ENCODE results near the gene RPS19BP1. TPM values are rescaled to one million over a fixed set of nuclear protein-coding genes. Genes with fewer than 3 reads are reported as not detected.

Gene RPS19BP1
- total RNA-seq, 4 donors from 2014 or later = 103 to 157 (median 133) TPM

- no peak for DNase-seq (ENCODE audit: low spot score)
- TF ChIP-seq, protein P1, sequence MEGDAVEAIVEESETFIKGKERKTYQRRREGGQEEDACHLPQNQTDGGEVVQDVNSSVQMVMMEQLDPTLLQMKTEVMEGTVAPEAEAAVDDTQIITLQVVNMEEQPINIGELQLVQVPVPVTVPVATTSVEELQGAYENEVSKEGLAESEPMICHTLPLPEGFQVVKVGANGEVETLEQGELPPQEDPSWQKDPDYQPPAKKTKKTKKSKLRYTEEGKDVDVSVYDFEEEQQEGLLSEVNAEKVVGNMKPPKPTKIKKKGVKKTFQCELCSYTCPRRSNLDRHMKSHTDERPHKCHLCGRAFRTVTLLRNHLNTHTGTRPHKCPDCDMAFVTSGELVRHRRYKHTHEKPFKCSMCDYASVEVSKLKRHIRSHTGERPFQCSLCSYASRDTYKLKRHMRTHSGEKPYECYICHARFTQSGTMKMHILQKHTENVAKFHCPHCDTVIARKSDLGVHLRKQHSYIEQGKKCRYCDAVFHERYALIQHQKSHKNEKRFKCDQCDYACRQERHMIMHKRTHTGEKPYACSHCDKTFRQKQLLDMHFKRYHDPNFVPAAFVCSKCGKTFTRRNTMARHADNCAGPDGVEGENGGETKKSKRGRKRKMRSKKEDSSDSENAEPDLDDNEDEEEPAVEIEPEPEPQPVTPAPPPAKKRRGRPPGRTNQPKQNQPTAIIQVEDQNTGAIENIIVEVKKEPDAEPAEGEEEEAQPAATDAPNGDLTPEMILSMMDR (IDR thresholded peaks at IDR 0.05) = no peak
- no peak for ATAC-seq (ENCODE audit: low FRiP score)
Measured at GRCh38 chr22:39568278-39568981, 35.9 kb upstream of the RPS19BP1 start.

DNA sequence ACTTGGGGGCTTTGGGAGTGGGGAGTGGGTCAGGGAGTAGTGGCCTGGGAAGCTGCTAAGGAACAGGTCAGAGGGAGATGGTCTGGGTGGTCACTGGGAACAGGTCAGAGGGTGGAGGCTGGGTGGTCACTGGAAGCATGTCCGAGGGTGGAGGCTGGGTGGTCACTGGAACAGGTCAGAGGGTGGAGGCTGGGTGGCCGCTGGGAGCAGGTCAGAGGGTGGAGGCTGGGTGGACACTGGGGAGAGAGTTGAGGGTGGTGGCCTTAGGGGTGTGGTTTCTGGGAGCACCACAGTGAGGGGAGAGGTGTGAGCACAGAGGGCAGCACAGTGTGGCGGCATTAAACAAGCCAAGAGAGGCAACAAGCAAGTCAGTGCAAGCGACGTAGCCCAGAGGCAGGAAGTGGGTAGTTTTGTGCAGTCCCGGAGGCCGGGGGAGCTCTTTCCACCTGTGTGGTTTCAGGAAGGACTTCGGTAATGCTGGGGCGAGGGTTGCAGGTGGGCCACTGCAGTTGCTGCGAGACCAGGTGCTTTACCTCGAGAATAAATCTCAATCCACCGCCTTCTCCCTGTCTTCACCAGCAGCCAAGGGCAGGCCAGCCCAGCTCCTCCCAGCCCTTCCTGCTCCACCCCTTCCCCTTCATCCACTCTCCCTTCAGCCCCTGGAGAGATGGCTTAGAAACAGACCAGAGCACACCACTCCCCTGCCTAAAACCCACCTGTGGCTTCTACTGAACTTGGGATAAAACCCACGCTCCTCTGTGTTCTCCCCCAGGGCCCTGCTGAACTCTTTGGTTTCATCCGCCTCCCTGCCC lies 34.8 kb upstream of the RPS19BP1 start:
- TF ChIP-seq, protein P1 (IDR thresholded peaks at IDR 0.05) = no peak
- ATAC-seq (ENCODE audit: low FRiP score) (no peak), DNase-seq (ENCODE audit: low spot score) (no peak)

DNA sequence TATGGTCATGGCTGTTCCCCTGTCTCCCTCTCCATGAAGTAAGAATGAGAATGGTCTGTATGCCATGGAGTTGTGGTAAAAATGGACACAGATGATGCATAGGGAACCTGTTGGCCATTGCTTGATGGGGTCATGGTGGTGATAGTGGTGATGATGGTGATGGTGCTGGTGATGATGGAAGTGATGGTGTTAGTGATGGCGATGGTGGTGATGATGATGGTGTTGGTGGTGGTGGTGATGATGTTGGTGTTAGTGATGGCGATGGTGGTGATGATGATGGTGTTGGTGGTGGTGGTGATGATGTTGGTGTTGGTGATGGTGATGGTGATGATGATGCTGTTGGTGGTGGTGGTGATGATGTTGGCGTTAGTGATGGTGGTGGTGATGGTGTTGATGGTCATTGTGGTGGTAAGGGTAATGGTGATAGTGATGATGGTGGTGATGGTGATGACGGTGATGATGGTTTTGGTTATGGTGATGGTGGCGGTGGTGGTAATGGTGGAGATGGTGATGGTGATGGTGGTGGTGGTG lies 32.9 kb upstream of the RPS19BP1 start:
- ATAC-seq (ENCODE audit: low FRiP score) (no peak), DNase-seq (ENCODE audit: low spot score) (no peak)
- TF ChIP-seq, protein P1 (IDR thresholded peaks at IDR 0.05) = no peak

- ATAC-seq (ENCODE audit: low FRiP score) (no peak), DNase-seq (ENCODE audit: low spot score) (no peak)
- TF ChIP-seq, protein P1 (IDR thresholded peaks at IDR 0.05) = no peak
Measured at GRCh38 chr22:39563571-39564428, 31.3 kb upstream of the RPS19BP1 start.

DNA sequence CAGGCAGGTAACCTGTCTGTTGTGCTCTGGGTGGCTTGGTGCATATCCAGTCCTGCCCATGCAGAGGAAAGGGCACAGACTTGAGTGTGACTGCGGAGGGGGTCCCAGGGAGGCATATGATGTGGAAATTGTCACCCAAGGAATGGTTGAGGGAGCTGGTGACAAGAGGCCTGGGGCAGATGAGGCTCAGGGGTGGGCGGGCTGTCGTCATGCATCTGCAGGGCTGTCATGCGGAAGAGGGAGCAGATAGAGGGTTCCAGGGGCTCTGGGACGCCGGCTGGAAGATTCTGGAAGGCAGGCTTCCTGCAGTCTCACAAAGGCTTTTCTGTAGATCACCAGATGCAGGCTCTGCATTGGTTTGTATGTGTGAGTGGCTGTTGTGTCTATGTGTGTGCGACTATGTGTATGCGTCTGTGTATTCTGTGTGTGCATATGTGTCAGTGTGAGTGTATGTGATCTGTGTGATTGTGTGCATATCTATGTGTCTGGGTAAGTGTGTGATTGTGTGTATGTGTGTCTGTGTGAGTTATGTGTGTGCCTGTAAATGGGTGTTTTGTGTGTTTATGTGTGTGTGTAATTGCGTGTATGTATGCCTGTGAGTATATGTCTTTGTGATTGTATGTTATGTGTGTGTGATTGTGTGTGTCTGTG lies 30.4 kb upstream of the RPS19BP1 start:
- TF ChIP-seq, protein P1 (IDR thresholded peaks at IDR 0.05) = no peak
- ATAC-seq (ENCODE audit: low FRiP score) (no peak), DNase-seq (ENCODE audit: low spot score) (no peak)

GRCh38 chr22:39560127-39560526 lies 27.6 kb upstream of the RPS19BP1 start:
- ATAC-seq (ENCODE audit: low FRiP score) = no peak
- no peak for DNase-seq (ENCODE audit: low spot score)
- TF ChIP-seq, protein P1 (IDR thresholded peaks at IDR 0.05) = no peak
